Activated CD8-positive, alpha-beta memory T cell treated with anti-CD3 and anti-CD28 coated beads for 4 hours (primary cell): ENCODE results near the gene CMIP.
A peak's percentile ranks its signal among the peaks of the same experiment; 100 is the strongest.
"Not testable (repeated sequence)": the region's sequence is repeated elsewhere in the genome, so short reads cannot be mapped to it uniquely, and the experiment has no call there.

Source experiments
- DNase-seq, 2 donors: peaks; one replicate each; pipeline ENCODE4 v3.0.0-alpha.2; 2020; ENCODE audit warnings: low read depth in 2 of 2

CMIP gene

GRCh38 chr16:81516478-81517149 is 72.0 kb downstream of the CMIP start:
- no peak for DNase-seq

GRCh38 chr16:81517150-81517499 is 72.5 kb downstream of the CMIP start:
- DNase-seq = no peak

GRCh38 chr16:81517629-81518438 is 73.2 kb downstream of the CMIP start:
- DNase-seq = no peak

GRCh38 chr16:81518439-81518757 is 73.8 kb downstream of the CMIP start:
- no peak for DNase-seq

- DNase-seq = no peak
Observed at GRCh38 chr16:81519301-81520150, 74.9 kb downstream of the CMIP start.

GRCh38 chr16:81520151-81520470 is 75.5 kb downstream of the CMIP start:
- DNase-seq = no peak

- DNase-seq = no peak
Observed at GRCh38 chr16:81520560-81521135, 76.0 kb downstream of the CMIP start.

- peak; percentile 63 to 64 for DNase-seq
Observed at GRCh38 chr16:81521141-81521626, 76.6 kb downstream of the CMIP start.

- DNase-seq = no peak
Observed at GRCh38 chr16:81522108-81522701, 77.6 kb downstream of the CMIP start.

GRCh38 chr16:81522851-81523250 is 78.2 kb downstream of the CMIP start:
- not testable (repeated sequence) for DNase-seq

- DNase-seq = no peak
Observed at GRCh38 chr16:81523387-81524115, 78.9 kb downstream of the CMIP start.

- DNase-seq = peak; percentile 29 to 49
Observed at GRCh38 chr16:81524382-81524781, 79.8 kb downstream of the CMIP start.

- not testable (repeated sequence) for DNase-seq
Observed at GRCh38 chr16:81524885-81525284, 80.3 kb downstream of the CMIP start.

GRCh38 chr16:81526199-81526598 is 81.6 kb downstream of the CMIP start:
- no peak for DNase-seq

GRCh38 chr16:81526935-81527334 is 82.3 kb downstream of the CMIP start:
- no peak for DNase-seq

GRCh38 chr16:81527477-81528178 is 83.0 kb downstream of the CMIP start:
- no peak for DNase-seq

GRCh38 chr16:81528256-81528655 is 83.6 kb downstream of the CMIP start:
- no peak for DNase-seq

- no peak for DNase-seq
Observed at GRCh38 chr16:81530296-81530721, 85.7 kb downstream of the CMIP start.

- no peak for DNase-seq
Observed at GRCh38 chr16:81530814-81531213, 86.2 kb downstream of the CMIP start.

GRCh38 chr16:81531419-81531821 is 86.8 kb downstream of the CMIP start:
- DNase-seq = no peak
